HepG2 (cell line): ENCODE measurements around the gene SUPT6H. TPM values are rescaled to one million over a fixed set of nuclear protein-coding genes. Genes with fewer than 3 reads are reported as not detected.

ENCODE experiments used
- CBX5 ChIP-seq: sonication (generic); formaldehyde crosslinking; IDR thresholded peaks from 2 replicates; pipeline ENCODE4 v1.4.0; 2020; ENCODE audit warnings: missing genetic modification reagents, borderline replicate concordance
- FOSL2 ChIP-seq: sonication (generic); formaldehyde crosslinking; IDR thresholded peaks from 2 replicates; pipeline ENCODE4 v1.4.0; 2020; ENCODE audit warnings: missing genetic modification reagents
- FOXK1 ChIP-seq: sonication (generic); formaldehyde crosslinking; IDR thresholded peaks from 2 replicates; pipeline ENCODE4 v1.4.0; 2020; ENCODE audit warnings: low read depth, missing genetic modification reagents, borderline replicate concordance
- GATA4 ChIP-seq: sonication (generic); IDR thresholded peaks from 2 replicates; pipeline ENCODE4 v1.6.1; 2016; ENCODE audit warnings: antibody characterized with exemption, low read depth, borderline replicate concordance
- GLI4 ChIP-seq: sonication (generic); formaldehyde crosslinking; IDR thresholded peaks from 2 replicates; pipeline ENCODE4 v1.5.1; 2020; ENCODE audit warnings: missing genetic modification reagents, mild to moderate bottlenecking, moderate library complexity, borderline replicate concordance
- KDM1A ChIP-seq: IDR thresholded peaks from 2 replicates; pipeline ENCODE4 v1.6.1; 2016; ENCODE audit warnings: missing compliant biosample characterization
- POLR2G ChIP-seq: fragments of 200-400 bp; formaldehyde crosslinking; IDR thresholded peaks from 2 replicates; pipeline ENCODE4 v1.6.1; 2018; ENCODE audit warnings: mild to moderate bottlenecking, low read depth, low read length, moderate library complexity
- RBFOX2 ChIP-seq: fragments of 200-400 bp; formaldehyde crosslinking; IDR thresholded peaks from 2 replicates; pipeline ENCODE4 v1.6.1; 2017; ENCODE audit warnings: low read depth, mild to moderate bottlenecking, low read length
- TCF7 ChIP-seq: sonication (generic); IDR thresholded peaks from 2 replicates; pipeline ENCODE4 v1.6.1; 2016; ENCODE audit warnings: antibody characterized with exemption, low read depth
- ZNF121 ChIP-seq: sonication (generic); formaldehyde crosslinking; IDR thresholded peaks from 2 replicates; pipeline ENCODE4 v1.5.0; 2020; ENCODE audit warnings: mild to moderate bottlenecking, missing genetic modification reagents
- ZNF24 ChIP-seq: fragments of 450-650 bp; IDR thresholded peaks from 2 replicates; pipeline ENCODE4 v1.6.1; 2017; ENCODE audit warnings: antibody characterized with exemption, mild to moderate bottlenecking
- ZNF713 ChIP-seq: sonication (generic); formaldehyde crosslinking; IDR thresholded peaks from 2 replicates; pipeline ENCODE4 v1.4.0; 2020; ENCODE audit warnings: mild to moderate bottlenecking, missing genetic modification reagents
- ZNF772 ChIP-seq: sonication (generic); formaldehyde crosslinking; IDR thresholded peaks from 2 replicates; pipeline ENCODE4 v1.5.0; 2020; ENCODE audit warnings: mild to moderate bottlenecking, missing genetic modification reagents
- polyA plus RNA-seq, 8 experiments: library from polyadenylated mRNA; depleted of rRNA in 3 of 8; stranded (reverse) in 7 of 8; unstranded in 1 of 8; fragments of >200 nt; fragmentation: Illumina TruSeq in 4 of 8; extraction: Trizol in 4 of 8; gene quantifications; 2 replicates each; pipeline versions ENCODE4 v1.2.1 to v1.2.3, GENCODE V29; 2011 to 2016; ENCODE audit warnings: low read depth in 4 of 8, missing spikeins in 1 of 8, mixed read lengths in 1 of 8; ENCODE audit not compliant: insufficient read depth in 1 of 8
- total RNA-seq, 5 experiments: library from RNA; depleted of rRNA; stranded (reverse); fragments of >200 nt; fragmentation: Illumina TruSeq; extraction: Trizol; gene quantifications; 2 replicates each; pipeline ENCODE4 v1.2.3, GENCODE V29; 2016; ENCODE audit warnings: low read depth in 1 of 5
- TF ChIP-seq, protein P1 (sequence below): sonication (generic); formaldehyde crosslinking; IDR thresholded peaks from 2 replicates; pipeline ENCODE4 v1.9.0; 2022; ENCODE audit warnings: missing genetic modification reagents, mild to moderate bottlenecking, borderline replicate concordance
- TF ChIP-seq, protein P2 (sequence below): sonication (generic); formaldehyde crosslinking; IDR thresholded peaks from 2 replicates; pipeline ENCODE4 v1.5.0; 2020; ENCODE audit warnings: missing genetic modification reagents
- TF ChIP-seq, protein P3 (sequence below): sonication (generic); formaldehyde crosslinking; IDR thresholded peaks from 2 replicates; pipeline ENCODE4 v1.8.1; 2023; ENCODE audit warnings: missing genetic modification reagents, mild to moderate bottlenecking, borderline replicate concordance
- TF ChIP-seq, protein P4 (sequence below): sonication (generic); formaldehyde crosslinking; conservative IDR thresholded peaks from 2 replicates; pipeline ENCODE4 v1.4.0; 2020; ENCODE audit warnings: mild to moderate bottlenecking, missing genetic modification reagents, moderate library complexity
- TF ChIP-seq, protein P5 (sequence below): sonication (generic); formaldehyde crosslinking; IDR thresholded peaks from 2 replicates; pipeline ENCODE4 v1.8.0; 2022; ENCODE audit warnings: missing genetic modification reagents, mild to moderate bottlenecking, moderate library complexity, borderline replicate concordance

SUPT6H gene
- total and polyA plus RNA-seq, 2 of the 13 experiments (the other 11 are each of a cell fraction or from before 2014, with no cell fraction given), result 32.7 to 39.9 TPM

DNA sequence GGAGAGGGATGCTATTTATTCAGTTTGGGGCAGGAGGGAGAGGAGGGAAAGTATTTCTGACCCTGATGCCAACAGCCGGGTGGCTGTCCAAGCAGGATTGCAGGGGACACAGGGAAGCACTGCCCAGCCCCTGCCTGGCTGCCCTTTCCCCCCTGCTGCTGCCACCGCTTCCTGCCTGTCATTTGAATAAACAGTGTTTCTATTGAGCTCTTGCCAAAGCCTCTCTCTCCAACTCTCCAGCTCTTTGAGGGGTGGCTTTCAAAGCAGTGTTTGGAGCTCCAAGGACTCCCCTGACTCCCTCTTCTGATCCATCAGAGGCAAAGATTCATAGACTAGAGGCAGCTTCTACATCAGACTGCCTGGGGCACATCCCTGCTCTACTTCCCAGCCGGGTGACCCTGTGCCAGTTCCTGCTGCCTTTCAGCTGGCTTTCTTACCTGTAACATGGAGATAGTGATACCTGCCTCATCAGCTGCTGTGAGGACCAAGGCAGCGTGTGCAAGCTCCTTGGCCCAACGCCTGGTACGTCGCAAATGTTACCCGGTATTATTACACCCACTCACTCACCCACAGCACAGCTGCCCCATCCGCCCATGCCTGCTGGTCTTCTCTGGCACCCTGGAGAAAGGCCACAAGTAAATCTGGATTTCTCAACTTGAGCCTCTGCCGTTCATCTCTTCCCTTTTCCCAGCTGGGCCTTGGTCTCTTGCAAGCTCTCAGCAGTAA lies 40.2 kb downstream of the SUPT6H start (continued):
- TF ChIP-seq GLI4 (CRISPR knock-in tag) (no peak), ZNF772 (no peak), TCF7 (peak; percentile 13; the same call in 1 of the 2 replicates), FOSL2 (CRISPR knock-in tag) (no peak), GATA4 (no peak), POLR2G (0 out of 2 replicates have a peak, but pooled peaks have one; percentile 31), ZNF713 (CRISPR knock-in tag) (no peak), RBFOX2 (no peak), FOXK1 (CRISPR knock-in tag) (no peak), ZNF24 (no peak), KDM1A (CRISPR knock-in tag) (no peak), CBX5 (CRISPR knock-in tag) (no peak), ZNF121 (CRISPR knock-in tag) (no peak)
- TF ChIP-seq, protein P1, sequence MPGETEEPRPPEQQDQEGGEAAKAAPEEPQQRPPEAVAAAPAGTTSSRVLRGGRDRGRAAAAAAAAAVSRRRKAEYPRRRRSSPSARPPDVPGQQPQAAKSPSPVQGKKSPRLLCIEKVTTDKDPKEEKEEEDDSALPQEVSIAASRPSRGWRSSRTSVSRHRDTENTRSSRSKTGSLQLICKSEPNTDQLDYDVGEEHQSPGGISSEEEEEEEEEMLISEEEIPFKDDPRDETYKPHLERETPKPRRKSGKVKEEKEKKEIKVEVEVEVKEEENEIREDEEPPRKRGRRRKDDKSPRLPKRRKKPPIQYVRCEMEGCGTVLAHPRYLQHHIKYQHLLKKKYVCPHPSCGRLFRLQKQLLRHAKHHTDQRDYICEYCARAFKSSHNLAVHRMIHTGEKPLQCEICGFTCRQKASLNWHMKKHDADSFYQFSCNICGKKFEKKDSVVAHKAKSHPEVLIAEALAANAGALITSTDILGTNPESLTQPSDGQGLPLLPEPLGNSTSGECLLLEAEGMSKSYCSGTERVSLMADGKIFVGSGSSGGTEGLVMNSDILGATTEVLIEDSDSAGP (CRISPR knock-in tag), result no peak
- TF ChIP-seq, protein P2, sequence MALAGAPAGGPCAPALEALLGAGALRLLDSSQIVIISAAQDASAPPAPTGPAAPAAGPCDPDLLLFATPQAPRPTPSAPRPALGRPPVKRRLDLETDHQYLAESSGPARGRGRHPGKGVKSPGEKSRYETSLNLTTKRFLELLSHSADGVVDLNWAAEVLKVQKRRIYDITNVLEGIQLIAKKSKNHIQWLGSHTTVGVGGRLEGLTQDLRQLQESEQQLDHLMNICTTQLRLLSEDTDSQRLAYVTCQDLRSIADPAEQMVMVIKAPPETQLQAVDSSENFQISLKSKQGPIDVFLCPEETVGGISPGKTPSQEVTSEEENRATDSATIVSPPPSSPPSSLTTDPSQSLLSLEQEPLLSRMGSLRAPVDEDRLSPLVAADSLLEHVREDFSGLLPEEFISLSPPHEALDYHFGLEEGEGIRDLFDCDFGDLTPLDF (CRISPR knock-in tag), result no peak
- TF ChIP-seq, protein P3, sequence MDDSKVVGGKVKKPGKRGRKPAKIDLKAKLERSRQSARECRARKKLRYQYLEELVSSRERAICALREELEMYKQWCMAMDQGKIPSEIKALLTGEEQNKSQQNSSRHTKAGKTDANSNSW (CRISPR knock-in tag), result no peak
- TF ChIP-seq, protein P4, sequence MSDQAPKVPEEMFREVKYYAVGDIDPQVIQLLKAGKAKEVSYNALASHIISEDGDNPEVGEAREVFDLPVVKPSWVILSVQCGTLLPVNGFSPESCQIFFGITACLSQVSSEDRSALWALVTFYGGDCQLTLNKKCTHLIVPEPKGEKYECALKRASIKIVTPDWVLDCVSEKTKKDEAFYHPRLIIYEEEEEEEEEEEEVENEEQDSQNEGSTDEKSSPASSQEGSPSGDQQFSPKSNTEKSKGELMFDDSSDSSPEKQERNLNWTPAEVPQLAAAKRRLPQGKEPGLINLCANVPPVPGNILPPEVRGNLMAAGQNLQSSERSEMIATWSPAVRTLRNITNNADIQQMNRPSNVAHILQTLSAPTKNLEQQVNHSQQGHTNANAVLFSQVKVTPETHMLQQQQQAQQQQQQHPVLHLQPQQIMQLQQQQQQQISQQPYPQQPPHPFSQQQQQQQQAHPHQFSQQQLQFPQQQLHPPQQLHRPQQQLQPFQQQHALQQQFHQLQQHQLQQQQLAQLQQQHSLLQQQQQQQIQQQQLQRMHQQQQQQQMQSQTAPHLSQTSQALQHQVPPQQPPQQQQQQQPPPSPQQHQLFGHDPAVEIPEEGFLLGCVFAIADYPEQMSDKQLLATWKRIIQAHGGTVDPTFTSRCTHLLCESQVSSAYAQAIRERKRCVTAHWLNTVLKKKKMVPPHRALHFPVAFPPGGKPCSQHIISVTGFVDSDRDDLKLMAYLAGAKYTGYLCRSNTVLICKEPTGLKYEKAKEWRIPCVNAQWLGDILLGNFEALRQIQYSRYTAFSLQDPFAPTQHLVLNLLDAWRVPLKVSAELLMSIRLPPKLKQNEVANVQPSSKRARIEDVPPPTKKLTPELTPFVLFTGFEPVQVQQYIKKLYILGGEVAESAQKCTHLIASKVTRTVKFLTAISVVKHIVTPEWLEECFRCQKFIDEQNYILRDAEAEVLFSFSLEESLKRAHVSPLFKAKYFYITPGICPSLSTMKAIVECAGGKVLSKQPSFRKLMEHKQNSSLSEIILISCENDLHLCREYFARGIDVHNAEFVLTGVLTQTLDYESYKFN (CRISPR knock-in tag), result no peak; the same call in 1 of the 2 replicates
- TF ChIP-seq, protein P5, sequence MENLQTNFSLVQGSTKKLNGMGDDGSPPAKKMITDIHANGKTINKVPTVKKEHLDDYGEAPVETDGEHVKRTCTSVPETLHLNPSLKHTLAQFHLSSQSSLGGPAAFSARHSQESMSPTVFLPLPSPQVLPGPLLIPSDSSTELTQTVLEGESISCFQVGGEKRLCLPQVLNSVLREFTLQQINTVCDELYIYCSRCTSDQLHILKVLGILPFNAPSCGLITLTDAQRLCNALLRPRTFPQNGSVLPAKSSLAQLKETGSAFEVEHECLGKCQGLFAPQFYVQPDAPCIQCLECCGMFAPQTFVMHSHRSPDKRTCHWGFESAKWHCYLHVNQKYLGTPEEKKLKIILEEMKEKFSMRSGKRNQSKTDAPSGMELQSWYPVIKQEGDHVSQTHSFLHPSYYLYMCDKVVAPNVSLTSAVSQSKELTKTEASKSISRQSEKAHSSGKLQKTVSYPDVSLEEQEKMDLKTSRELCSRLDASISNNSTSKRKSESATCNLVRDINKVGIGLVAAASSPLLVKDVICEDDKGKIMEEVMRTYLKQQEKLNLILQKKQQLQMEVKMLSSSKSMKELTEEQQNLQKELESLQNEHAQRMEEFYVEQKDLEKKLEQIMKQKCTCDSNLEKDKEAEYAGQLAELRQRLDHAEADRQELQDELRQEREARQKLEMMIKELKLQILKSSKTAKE (CRISPR knock-in tag), result no peak
